ENCODE data around the gene UBE2J2.

UBE2J2 gene

DNA sequence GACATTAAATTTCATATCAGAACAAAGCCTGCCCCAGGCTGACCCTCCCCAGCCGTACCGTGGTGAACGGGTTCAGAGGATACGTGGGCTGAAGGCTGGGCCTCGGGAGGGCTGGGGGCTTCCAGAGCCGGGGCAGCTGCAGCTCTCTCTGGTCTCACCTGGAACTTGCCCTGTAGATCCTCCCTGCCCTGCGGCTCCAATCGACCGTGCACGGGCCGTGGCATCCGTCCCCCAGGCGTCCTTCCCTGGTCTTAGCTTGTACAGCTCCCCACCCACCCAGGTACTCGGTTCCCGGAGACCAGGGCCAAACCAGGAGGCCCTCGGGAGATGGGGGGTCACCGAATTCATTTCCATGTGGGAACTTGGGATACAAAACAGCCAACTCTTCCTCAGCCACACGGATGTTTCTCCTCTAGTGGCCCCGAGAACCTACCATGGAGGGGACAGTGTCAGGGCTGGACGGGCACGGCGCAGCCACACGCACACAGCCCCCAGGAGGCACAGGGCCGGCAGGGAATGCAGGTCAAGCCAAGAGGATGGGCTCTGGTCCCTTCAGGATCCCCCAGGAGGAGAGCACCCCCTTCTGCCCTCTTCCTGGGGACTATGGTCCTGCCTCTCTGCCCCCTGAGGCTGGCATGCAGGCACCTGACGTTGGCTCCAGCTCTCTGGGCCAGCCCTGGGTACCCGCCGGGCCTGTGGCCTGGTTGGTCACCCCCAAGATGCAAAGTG lies 38.5 kb downstream of the UBE2J2 start:
- 94% methylated on average over 27 of the region's 27 CpGs for WGBS
- Histone ChIP-seq H3K9me3 (ENCODE audit: insufficient read depth, low read depth, low read length) (no peaks in the 10 kb centered on the region), H3K36me3 (ENCODE audit: insufficient read depth, low read length) (peaks cover 6% of the 10 kb centered on the region; the same call in 1 of the 2 replicates), H3K4me3 (ENCODE audit: low read length) (no peak overlapping the region), H3K9ac (ENCODE audit: low read depth, low read length) (no peak overlapping the region), H3K4me1 (ENCODE audit: insufficient read depth, low read length) (0 out of 2 replicates have a peak, but pooled peaks cover 5% of the 10 kb centered on the region), H3K27me3 (ENCODE audit: insufficient read depth, low read length) (no peaks in the 10 kb centered on the region), H3K27ac (ENCODE audit: low read depth, low read length) (no peak overlapping the region)

DNA sequence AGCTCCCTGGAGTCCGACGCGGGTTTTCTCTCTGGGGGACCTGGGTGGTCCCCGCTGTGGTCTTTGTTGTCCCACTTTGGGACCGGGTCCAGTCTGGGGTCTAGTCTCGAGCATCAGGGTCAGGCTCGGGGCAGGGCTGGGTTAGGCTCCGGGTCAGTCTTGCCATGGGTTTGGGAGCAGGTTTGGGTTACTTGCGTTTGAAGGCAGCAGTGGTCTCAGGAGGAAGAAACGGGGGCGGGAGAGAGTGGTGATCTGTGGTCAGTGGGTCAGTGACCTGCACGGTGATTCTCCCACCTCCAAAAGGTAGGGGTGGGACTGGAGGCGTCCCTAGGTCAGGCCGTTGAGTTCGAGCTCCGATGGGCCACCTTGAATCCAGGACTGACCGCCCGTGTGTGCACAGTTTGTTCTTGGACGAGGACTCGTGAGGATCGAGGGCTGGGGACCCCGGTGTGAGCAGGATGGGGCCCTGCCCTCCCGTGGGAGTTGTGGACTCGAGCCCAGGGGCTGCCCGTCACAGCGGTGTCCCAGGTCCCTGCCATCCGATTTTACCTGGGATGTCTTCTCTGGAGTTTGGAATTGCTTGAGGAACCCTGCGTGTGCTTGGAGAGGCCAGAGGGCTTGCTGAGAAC lies 39.4 kb downstream of the UBE2J2 start:
- no peak overlapping the region for H3K4me3 ChIP-seq (ENCODE audit: low read length)
- H3K27me3 ChIP-seq (ENCODE audit: insufficient read depth, low read length), result no peaks in the 10 kb centered on the region
- no peaks in the 10 kb centered on the region for H3K9me3 ChIP-seq (ENCODE audit: insufficient read depth, low read depth, low read length)
- no peak overlapping the region for H3K9ac ChIP-seq (ENCODE audit: low read depth, low read length)
- H3K36me3 ChIP-seq (ENCODE audit: insufficient read depth, low read length), result peaks cover 8% of the 10 kb centered on the region; the same call in 1 of the 2 replicates
- 96% methylated on average over 28 of the region's 28 CpGs for WGBS
- 0 out of 2 replicates have a peak, but pooled peaks cover 5% of the 10 kb centered on the region for H3K4me1 ChIP-seq (ENCODE audit: insufficient read depth, low read length)
- no peak overlapping the region for H3K27ac ChIP-seq (ENCODE audit: low read depth, low read length)

DNA sequence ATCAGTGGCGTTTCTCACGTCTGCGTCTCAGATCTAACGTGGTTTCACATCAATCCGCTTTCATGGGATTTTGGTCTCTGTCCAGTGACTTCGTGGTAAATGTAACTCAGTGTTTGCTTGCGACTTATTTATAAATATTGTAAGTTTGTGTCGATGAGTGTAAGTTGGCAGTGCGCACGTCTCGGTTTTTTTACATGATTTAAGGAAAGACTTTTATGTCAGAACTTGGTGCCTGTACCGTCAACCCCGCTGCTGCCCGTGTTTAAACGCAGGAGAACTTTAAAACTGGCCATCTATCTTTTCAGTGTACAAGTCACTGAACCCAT lies 40.1 kb downstream of the UBE2J2 start:
- Histone ChIP-seq H3K36me3 (ENCODE audit: insufficient read depth, low read length) (peaks cover 9% of the 10 kb centered on the region), H3K9me3 (ENCODE audit: insufficient read depth, low read depth, low read length) (no peaks in the 10 kb centered on the region), H3K9ac (ENCODE audit: low read depth, low read length) (no peak overlapping the region), H3K4me3 (ENCODE audit: low read length) (no peak overlapping the region), H3K27me3 (ENCODE audit: insufficient read depth, low read length) (no peaks in the 10 kb centered on the region), H3K27ac (ENCODE audit: low read depth, low read length) (no peak overlapping the region), H3K4me1 (ENCODE audit: insufficient read depth, low read length) (0 out of 2 replicates have a peak, but pooled peaks cover 5% of the 10 kb centered on the region)
- 97% methylated on average over 15 of the region's 15 CpGs for WGBS

DNA sequence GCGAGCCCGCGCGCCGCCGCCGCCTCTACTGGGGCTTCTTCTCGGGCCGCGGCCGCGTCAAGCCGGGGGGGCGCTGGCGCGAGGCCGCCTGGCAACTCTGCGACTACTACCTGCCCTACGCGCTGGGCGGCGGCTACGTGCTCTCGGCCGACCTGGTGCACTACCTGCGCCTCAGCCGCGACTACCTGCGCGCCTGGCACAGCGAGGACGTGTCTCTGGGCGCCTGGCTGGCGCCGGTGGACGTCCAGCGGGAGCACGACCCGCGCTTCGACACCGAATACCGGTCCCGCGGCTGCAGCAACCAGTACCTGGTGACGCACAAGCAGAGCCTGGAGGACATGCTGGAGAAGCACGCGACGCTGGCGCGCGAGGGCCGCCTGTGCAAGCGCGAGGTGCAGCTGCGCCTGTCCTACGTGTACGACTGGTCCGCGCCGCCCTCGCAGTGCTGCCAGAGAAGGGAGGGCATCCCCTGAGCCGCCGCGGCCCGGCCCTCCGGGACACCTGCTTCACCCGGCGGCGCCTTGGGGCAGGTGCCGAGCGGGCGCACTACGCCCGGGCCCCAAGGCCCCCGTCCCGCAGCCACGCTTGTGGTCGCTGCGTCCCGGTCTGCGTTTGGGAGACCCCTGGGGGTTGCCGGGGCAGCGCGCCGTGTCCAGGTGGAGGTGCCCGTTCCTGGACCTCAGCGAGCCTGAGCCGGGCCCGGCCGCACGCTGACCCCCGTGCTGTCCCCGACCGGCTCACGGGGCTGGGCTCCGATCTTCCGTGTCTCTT lies 40.7 kb downstream of the UBE2J2 start:
- Histone ChIP-seq H3K4me3 (ENCODE audit: low read length) (peak overlapping the region; percentile 40; the same call in 1 of the 2 replicates), H3K36me3 (ENCODE audit: insufficient read depth, low read length) (peaks cover 14% of the 10 kb centered on the region), H3K9ac (ENCODE audit: low read depth, low read length) (peak overlapping the region; percentile 70; the same call in 1 of the 2 replicates), H3K27me3 (ENCODE audit: insufficient read depth, low read length) (no peaks in the 10 kb centered on the region), H3K9me3 (ENCODE audit: insufficient read depth, low read depth, low read length) (no peaks in the 10 kb centered on the region), H3K4me1 (ENCODE audit: insufficient read depth, low read length) (0 out of 2 replicates have a peak, but pooled peaks cover 5% of the 10 kb centered on the region), H3K27ac (ENCODE audit: low read depth, low read length) (no peak overlapping the region)
- WGBS, result 96% methylated on average over 98 of the region's 98 CpGs

DNA sequence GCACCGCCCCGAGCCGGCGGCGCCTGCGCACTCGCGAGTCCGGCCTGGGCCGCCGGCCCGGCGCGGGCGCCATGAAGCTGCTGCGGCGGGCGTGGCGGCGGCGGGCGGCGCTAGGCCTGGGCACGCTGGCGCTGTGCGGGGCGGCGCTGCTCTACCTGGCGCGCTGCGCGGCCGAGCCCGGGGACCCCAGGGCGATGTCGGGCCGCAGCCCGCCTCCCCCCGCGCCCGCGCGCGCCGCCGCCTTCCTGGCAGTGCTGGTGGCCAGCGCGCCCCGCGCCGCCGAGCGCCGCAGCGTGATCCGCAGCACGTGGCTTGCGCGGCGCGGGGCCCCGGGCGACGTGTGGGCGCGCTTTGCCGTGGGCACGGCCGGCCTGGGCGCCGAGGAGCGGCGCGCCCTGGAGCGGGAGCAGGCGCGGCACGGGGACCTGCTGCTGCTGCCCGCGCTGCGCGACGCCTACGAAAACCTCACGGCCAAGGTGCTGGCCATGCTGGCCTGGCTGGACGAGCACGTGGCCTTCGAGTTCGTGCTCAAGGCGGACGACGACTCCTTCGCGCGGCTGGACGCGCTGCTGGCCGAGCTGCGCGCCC lies 41.4 kb downstream of the UBE2J2 start, which contains the start of gene B3GALT6:
Gene B3GALT6 (plus strand): TSS at position 30 of the 588 bp plus-strand sequence. CDS start 42 bp downstream, at position 72.
- H3K27me3 ChIP-seq (ENCODE audit: insufficient read depth, low read length), result no peaks in the 10 kb centered on the region
- H3K9me3 ChIP-seq (ENCODE audit: insufficient read depth, low read depth, low read length), result no peaks in the 10 kb centered on the region
- peak within 1 kb of the TSS; percentile 91 for H3K9ac ChIP-seq (ENCODE audit: low read depth, low read length)
- H3K36me3 ChIP-seq (ENCODE audit: insufficient read depth, low read length), result peaks cover 21% of the 10 kb centered on the region
- 0 out of 2 replicates have a peak, but pooled peaks cover 5% of the 10 kb centered on the region for H3K4me1 ChIP-seq (ENCODE audit: insufficient read depth, low read length)
- H3K4me3 ChIP-seq (ENCODE audit: low read length), result peak within 1 kb of the TSS; percentile 83
- 22% methylated on average over 100 of the region's 100 CpGs for WGBS
- peak within 1 kb of the TSS; percentile 78 for H3K27ac ChIP-seq (ENCODE audit: low read depth, low read length)

DNA sequence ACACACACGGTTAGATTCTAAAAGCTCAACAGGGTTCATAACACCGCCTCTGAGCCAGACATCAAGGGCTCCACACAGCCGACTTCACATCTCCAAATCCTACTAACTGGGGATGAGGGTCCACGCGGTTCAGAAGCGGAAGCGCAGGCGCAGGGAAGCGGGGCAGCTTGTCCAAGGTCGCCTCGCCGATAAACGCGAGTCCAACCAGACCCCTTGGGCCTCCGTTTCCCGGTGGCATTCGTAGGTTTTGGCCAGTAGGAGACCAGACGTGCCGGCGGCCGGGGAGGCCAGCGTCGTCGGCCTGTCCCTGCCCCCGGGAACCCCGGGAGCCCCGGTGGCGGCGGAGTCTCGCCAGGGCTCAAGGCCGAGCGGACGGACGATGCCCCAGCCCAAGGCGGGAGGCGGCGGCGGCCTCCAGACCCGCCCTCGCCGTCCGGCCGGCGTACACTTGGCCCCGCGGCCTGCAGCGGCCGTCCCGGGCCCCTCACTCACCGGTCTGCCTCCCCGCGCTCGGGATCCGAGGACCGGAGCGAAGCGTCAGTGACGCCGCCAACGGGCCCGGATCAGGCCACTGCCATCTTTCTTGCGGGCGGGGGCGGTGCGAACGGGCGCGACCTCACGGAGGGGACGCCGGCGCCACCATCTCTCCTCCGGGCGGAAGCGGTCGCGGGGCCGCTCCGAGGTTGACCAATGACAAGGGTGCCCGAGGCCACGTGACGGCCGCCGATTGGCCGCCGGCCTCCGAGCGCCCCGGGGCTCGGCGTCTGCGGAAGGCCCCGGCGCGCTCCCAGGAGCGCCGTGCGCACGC lies 42.0 kb downstream of the UBE2J2 start, which contains the start of gene SDF4:
Gene SDF4 (minus strand): TSS at position 602 of the 808 bp plus-strand sequence. CDS start 3,229 bp downstream, outside the sequence.
- Histone ChIP-seq H3K27me3 (ENCODE audit: insufficient read depth, low read length) (no peaks in the 10 kb centered on the region), H3K36me3 (ENCODE audit: insufficient read depth, low read length) (peaks cover 22% of the 10 kb centered on the region), H3K9ac (ENCODE audit: low read depth, low read length) (peak within 1 kb of the TSS; percentile 91), H3K9me3 (ENCODE audit: insufficient read depth, low read depth, low read length) (no peaks in the 10 kb centered on the region), H3K4me1 (ENCODE audit: insufficient read depth, low read length) (0 out of 2 replicates have a peak, but pooled peaks cover 5% of the 10 kb centered on the region), H3K4me3 (ENCODE audit: low read length) (peak within 1 kb of the TSS; percentile 83), H3K27ac (ENCODE audit: low read depth, low read length) (peak within 1 kb of the TSS; percentile 78)
- under 1% methylated on average over 99 of the region's 99 CpGs for WGBS

DNA sequence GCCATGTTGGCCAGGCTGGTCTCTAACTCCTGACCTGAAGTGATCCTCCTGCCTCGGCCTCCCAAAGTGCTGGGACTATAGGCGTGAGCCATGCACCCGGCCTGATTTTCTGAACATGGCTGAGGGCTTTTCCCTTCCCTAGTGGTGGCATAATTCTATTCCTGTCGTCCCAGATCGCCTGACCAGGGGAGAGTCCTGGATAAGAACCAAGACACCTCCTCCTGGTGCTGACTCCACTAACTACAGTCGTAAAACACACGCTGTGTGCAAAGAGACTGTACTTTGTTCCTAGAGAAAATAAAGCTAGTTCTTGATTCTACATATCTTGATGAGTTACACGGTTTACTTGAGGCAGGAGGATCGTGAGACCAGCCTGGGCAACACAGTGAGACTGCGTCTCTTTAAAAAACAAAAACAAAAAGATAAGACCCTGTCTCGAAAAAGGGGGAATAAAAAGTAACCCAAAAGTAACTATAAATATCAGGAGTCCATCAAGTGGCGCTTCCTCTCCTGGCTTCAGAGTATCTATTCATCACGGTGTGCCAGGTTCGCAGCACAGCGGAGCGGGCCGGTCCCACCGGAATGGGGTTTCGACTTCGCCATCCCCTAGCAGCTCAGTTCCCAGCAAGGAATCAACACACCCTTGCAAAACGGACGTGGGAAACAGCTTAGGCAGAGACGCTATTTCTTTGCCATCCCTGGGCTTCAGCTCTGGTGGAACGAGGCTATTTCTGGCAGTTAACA lies 42.8 kb downstream of the UBE2J2 start:
- WGBS, result 37% methylated on average over 24 of the region's 24 CpGs
- peak overlapping the region; percentile 78 for H3K27ac ChIP-seq (ENCODE audit: low read depth, low read length)
- peaks cover 28% of the 10 kb centered on the region for H3K36me3 ChIP-seq (ENCODE audit: insufficient read depth, low read length)
- H3K9me3 ChIP-seq (ENCODE audit: insufficient read depth, low read depth, low read length), result no peaks in the 10 kb centered on the region
- peak overlapping the region; percentile 91 for H3K9ac ChIP-seq (ENCODE audit: low read depth, low read length)
- peak overlapping the region; percentile 83 for H3K4me3 ChIP-seq (ENCODE audit: low read length)
- 0 out of 2 replicates have a peak, but pooled peaks cover 5% of the 10 kb centered on the region for H3K4me1 ChIP-seq (ENCODE audit: insufficient read depth, low read length)
- no peaks in the 10 kb centered on the region for H3K27me3 ChIP-seq (ENCODE audit: insufficient read depth, low read length)

DNA sequence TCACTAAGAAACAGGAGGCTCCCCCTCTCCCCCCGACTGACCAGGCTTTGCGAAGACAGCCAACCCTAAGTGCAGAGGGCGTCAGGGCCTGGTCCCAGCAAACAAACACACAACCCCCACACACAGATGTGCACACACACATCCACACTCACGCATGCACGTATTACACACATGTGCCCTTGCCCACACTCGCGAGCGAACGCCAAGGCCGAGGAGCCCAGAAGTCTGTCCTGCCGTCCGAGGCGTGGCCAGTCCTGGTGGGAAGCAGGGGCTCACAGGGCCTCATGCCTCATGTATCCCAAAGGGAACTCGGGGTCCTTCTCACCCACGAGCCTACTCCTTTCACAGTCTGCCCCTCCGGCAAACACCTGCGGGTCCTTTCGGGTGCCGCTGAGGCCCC lies 43.9 kb downstream of the UBE2J2 start:
- Histone ChIP-seq H3K4me1 (ENCODE audit: insufficient read depth, low read length) (0 out of 2 replicates have a peak, but pooled peaks cover 5% of the 10 kb centered on the region), H3K9me3 (ENCODE audit: insufficient read depth, low read depth, low read length) (no peaks in the 10 kb centered on the region), H3K4me3 (ENCODE audit: low read length) (no peak overlapping the region), H3K27ac (ENCODE audit: low read depth, low read length) (no peak overlapping the region), H3K27me3 (ENCODE audit: insufficient read depth, low read length) (no peaks in the 10 kb centered on the region), H3K36me3 (ENCODE audit: insufficient read depth, low read length) (peaks cover 36% of the 10 kb centered on the region), H3K9ac (ENCODE audit: low read depth, low read length) (no peak overlapping the region)
- WGBS, result 96% methylated on average over 19 of the region's 19 CpGs

DNA sequence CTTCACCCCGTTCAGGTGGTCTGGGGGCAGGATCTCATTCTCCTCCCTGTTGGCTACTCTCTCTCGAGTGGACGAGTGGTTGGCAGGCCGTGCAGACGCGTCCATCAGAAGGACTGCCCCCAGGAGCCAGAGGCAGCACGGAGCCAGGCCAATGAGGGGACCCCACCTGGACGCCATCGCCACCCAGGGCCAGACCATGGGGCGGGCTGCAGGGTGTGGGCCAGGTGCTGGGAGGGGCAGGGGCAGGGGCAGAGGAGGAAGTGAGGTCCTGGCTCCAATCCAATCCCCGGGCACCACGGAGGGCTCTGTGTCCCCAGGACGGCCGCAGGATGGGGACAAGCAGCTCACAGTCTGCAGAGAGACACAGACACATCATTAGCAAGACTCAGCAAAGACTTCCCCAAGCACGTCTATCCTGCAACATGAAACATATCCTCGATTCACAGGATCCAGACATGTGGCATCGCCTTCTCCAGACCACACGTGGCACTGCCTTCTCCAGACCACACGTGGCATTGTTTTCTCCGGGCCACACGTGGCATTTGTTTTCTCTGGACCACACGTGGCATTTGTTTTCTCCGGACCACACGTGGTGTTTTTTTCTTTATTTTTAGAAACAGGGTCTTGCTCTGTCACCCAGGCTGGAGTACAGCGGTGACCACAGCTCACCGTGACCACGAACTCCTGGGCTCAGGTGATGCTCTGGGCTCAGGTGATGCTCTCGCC lies 44.9 kb downstream of the UBE2J2 start:
- WGBS, result 97% methylated on average over 28 of the region's 28 CpGs
- Histone ChIP-seq H3K27me3 (ENCODE audit: insufficient read depth, low read length) (no peaks in the 10 kb centered on the region), H3K4me3 (ENCODE audit: low read length) (no peak overlapping the region), H3K27ac (ENCODE audit: low read depth, low read length) (no peak overlapping the region), H3K9me3 (ENCODE audit: insufficient read depth, low read depth, low read length) (no peaks in the 10 kb centered on the region), H3K36me3 (ENCODE audit: insufficient read depth, low read length) (peaks cover 38% of the 10 kb centered on the region), H3K9ac (ENCODE audit: low read depth, low read length) (no peak overlapping the region), H3K4me1 (ENCODE audit: insufficient read depth, low read length) (0 out of 2 replicates have a peak, but pooled peaks cover 5% of the 10 kb centered on the region)

Data from HUES64 (cell line).